Posterior cingulate gyrus (tissue), 11 donors: ENCODE results near the gene KCNIP4.
A peak's percentile ranks its signal among the peaks of the same experiment; 100 is the strongest.

Experiments
- DNase-seq, 10 donors: peaks; one replicate each; pipeline versions ENCODE4 v3.0.0 to v3.0.0-alpha.2; 2020 to 2021; ENCODE audit warnings: mixed read lengths in 3 of 10
- intact Hi-C: fragments of 100-400 bp; cut with DNase I; formaldehyde crosslinking; loops from one replicate; pipeline ENCODE4 v1.15.1; 2023

KCNIP4 gene

GRCh38 chr4:20724915-20725314, 1223.7 kb downstream of the KCNIP4 start:
- no peak for DNase-seq
- intact Hi-C loops: no loop called here

- DNase-seq: no peak
- intact Hi-C loops: no loop called here
These were observed 1225.1 kb downstream of the KCNIP4 start for GRCh38 chr4:20723463-20723862.

GRCh38 chr4:20723019-20723418, 1225.6 kb downstream of the KCNIP4 start:
- intact Hi-C loops: no loop called here
- DNase-seq: no peak

- no peak for DNase-seq
- intact Hi-C loops: no loop called here
These were observed 1237.2 kb downstream of the KCNIP4 start for GRCh38 chr4:20711335-20711734.

GRCh38 chr4:20700007-20700761, 1248.4 kb downstream of the KCNIP4 start, which contains the start of gene PACRGL:
Gene PACRGL, plus strand, starts transcription at chr4:20700458. Its CDS starts 4,024 bp downstream, at chr4:20704482.
- intact Hi-C loops: no loop called here
- peak; percentile 87 to 99 (median 94) for DNase-seq

- no peak for DNase-seq
- intact Hi-C loops: no loop called here
These were observed 1249.8 kb downstream of the KCNIP4 start for GRCh38 chr4:20698820-20699219.

- DNase-seq: no peak
- intact Hi-C loops: no loop called here
These were observed 1250.2 kb downstream of the KCNIP4 start for GRCh38 chr4:20698382-20698781.

- no peak for DNase-seq
- intact Hi-C loops: no loop called here
These were observed 1251.8 kb downstream of the KCNIP4 start for GRCh38 chr4:20696815-20697214.

GRCh38 chr4:20687864-20688263, 1260.7 kb downstream of the KCNIP4 start:
- intact Hi-C loops: loop anchor here (5.0 kb wide), 3 partner anchors 261 to 2001 kb away; no protein-coding TSS in a partner anchor

GRCh38 chr4:20684852-20685763, 1263.5 kb downstream of the KCNIP4 start:
- intact Hi-C loops: loop anchor here (5.0 kb wide), 3 partner anchors 258 to 1998 kb away; no protein-coding TSS in a partner anchor
- DNase-seq: no peak

More at GRCh38 chr4:20687864-20688263, 1260.7 kb downstream of the KCNIP4 start:
- no peak for DNase-seq

- intact Hi-C loops: no loop called here
- DNase-seq: no peak
These were observed 1264.8 kb downstream of the KCNIP4 start for GRCh38 chr4:20683766-20684165.

- intact Hi-C loops: no loop called here
- DNase-seq: peak in 1 of 10 donors; percentile 54
These were observed 1265.7 kb downstream of the KCNIP4 start for GRCh38 chr4:20682853-20683252.

- intact Hi-C loops: no loop called here
- no peak for DNase-seq
These were observed 1267.3 kb downstream of the KCNIP4 start for GRCh38 chr4:20681271-20681670.

GRCh38 chr4:20680736-20681135, 1267.8 kb downstream of the KCNIP4 start:
- no peak for DNase-seq
- intact Hi-C loops: no loop called here

- no peak for DNase-seq
- intact Hi-C loops: no loop called here
These were observed 1268.6 kb downstream of the KCNIP4 start for GRCh38 chr4:20679951-20680350.
